Measurements from ENCODE around the gene TDRD12. TPM values are rescaled to one million over a fixed set of nuclear protein-coding genes. Genes with fewer than 3 reads are reported as not detected.
A peak's percentile ranks its signal among the peaks of the same experiment; 100 is the strongest.
"Not testable (repeated sequence)": the region's sequence is repeated elsewhere in the genome, so short reads cannot be mapped to it uniquely, and the experiment has no call there.

TDRD12 gene
- total RNA-seq, 1 donor from 2014 or later = not detected

DNA sequence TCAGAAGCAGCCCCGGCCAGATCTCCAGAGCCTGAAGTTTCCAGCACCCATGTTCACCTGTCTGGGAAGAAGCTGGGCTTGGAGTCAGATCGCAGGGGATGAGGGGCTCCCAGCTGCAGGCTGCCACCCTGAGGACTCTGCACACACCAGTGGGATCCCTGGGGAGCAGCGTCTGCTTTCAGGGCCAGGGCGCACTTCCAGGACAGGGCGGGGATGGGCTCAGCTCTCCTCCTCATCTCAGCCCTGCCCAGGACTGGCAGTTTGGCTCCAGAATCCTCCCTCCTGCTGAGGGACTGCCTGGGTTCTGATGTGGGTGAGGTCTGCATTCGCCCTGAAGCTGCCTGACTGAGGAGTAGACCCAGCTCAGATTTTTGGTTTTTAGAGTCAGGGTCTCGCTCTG lies 146.5 kb downstream of the TDRD12 start:
- DNase-seq (ENCODE audit: low read depth) = no peak
- TF ChIP-seq, protein P1, sequence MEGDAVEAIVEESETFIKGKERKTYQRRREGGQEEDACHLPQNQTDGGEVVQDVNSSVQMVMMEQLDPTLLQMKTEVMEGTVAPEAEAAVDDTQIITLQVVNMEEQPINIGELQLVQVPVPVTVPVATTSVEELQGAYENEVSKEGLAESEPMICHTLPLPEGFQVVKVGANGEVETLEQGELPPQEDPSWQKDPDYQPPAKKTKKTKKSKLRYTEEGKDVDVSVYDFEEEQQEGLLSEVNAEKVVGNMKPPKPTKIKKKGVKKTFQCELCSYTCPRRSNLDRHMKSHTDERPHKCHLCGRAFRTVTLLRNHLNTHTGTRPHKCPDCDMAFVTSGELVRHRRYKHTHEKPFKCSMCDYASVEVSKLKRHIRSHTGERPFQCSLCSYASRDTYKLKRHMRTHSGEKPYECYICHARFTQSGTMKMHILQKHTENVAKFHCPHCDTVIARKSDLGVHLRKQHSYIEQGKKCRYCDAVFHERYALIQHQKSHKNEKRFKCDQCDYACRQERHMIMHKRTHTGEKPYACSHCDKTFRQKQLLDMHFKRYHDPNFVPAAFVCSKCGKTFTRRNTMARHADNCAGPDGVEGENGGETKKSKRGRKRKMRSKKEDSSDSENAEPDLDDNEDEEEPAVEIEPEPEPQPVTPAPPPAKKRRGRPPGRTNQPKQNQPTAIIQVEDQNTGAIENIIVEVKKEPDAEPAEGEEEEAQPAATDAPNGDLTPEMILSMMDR (conservative IDR thresholded peaks at IDR 0.05; ENCODE audit: low read depth, low read length) = no peak
- no peak overlapping the region for H3K4me3 ChIP-seq (ENCODE audit: low read depth, low read length)

DNA sequence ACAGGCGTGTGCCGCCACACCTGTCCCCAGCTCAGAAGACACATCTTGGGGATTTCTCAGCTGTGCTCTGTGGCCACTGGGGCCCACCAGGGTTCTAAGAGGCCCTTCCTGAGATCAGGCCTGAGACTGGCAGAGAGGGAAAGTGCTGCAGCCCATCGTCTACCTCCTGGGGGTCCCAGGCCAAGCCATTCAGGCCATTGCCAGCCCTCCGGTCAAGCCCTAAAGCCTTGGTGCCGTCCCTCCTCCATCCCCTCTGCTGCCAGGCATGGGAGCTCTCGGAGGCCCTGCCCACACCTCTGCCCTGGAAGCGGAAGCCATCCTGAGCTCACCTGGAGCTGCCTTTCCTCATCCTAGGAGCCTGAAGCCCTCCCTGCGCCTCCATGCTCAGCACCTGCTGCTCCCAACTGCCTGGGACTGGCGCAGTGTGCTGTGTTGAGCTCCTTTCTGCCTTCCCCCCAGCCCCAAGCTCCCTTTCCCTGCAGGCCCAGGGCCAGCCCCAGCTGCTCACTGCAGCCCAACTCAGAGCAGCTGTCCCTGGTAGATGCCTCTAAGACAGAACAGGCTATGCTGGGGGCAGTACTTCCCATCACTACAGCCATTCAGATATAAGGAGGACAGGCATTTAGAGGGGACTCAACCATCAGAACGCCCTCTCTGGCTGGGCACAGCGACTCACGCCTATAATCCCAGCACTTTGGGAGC lies 147.1 kb downstream of the TDRD12 start:
- H3K4me3 ChIP-seq (ENCODE audit: low read depth, low read length) = no peak overlapping the region
- TF ChIP-seq, protein P1 (conservative IDR thresholded peaks at IDR 0.05; ENCODE audit: low read depth, low read length) = no peak
- no peak for DNase-seq (ENCODE audit: low read depth)

DNA sequence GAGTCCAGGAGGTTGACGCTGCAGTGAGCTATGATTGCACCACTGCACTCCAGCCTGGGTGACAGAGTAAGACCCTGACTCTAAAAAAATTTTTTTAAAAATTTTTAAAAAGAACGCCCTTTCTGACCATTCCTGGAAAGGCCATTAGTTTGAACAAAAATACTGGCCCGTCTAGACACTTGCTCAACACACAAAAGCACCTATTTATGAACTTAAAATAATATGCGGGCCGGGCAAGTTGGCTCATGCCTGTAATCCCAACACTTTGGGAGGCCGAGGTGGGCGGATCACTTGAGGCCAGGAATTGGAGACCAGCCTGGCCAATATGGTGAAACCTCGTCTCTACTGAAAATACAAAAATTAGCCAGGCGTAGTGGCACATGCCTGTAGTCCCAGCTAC lies 147.9 kb downstream of the TDRD12 start:
- DNase-seq (ENCODE audit: low read depth); H3K4me3 ChIP-seq (ENCODE audit: low read depth, low read length): not testable (repeated sequence)

DNA sequence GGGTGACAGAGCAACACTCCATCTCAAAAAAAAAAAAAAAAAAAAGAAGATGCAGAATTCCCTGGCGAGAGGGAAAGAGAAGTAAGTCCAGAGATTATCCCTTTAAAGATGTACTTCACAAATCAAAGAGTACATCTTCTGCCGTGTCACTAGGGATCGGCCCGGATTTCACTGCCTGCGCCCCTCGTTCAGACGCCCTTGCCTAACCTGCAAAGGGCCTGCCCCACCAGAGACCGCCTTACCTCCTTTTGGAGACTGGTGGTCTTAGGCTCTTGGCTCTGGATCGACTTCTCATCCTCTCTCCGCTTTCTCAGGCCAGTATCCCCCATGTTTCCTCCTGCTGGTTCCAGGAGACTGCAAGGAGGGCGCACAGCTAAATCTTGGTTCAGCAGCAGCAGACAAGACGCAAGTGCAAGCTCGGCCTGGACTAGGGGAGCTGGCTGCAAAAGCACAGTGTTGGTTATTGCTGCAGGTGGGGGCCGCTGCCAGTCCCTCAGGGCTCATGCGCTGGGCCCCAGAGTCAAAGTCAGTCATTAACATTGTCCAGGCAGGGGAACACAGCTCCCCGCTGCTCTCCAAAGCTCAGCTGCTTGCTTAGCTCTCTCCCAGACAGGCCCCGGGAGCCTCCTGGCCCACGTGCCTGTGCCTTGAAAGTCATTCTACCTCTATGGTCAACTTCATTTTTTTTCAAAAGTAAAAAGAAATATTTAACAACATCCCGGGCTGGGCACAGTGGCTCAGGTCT lies 148.8 kb downstream of the TDRD12 start:
- no peak overlapping the region for H3K4me3 ChIP-seq (ENCODE audit: low read depth, low read length)
- DNase-seq (ENCODE audit: low read depth) = no peak
- TF ChIP-seq, protein P1 (conservative IDR thresholded peaks at IDR 0.05; ENCODE audit: low read depth, low read length) = no peak

DNA sequence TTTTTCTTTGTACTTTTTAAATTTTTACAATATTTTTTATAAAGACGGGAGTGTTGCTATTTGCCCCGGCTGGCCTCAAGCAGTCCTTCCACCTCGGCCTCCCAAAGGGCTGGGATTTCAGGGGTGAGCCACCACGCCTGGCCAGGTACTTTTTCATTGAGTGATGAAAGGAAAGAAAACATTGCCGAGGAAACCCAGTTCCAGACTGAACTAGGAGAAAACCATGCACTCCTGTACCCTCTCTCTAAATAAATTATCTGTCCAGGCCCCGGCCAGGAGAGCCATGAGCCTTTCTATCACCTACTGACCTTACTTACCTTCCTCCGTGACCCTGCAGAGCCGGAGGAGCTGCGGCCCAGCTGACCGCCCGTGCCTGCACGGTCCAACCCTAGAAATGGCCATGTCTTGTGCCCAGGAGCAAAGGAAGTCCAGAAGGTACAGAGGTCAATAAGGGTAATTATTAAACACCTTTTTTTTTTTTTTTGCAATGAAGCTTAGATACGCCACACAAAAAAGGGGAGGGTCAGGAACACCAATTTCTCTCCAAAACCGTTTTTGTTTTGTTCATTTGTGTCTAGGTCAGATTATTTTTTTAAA lies 149.9 kb downstream of the TDRD12 start, which contains the start of gene SLC7A9:
SLC7A9 (minus strand) TSS at position 399 of the 597 bp plus-strand sequence. CDS start 1,233 bp downstream, outside the sequence.
- TF ChIP-seq, protein P1 (conservative IDR thresholded peaks at IDR 0.05; ENCODE audit: low read depth, low read length) = no peak
- H3K4me3 ChIP-seq (ENCODE audit: low read depth, low read length) = peak within 1 kb of the TSS; percentile 18
- no peak for DNase-seq (ENCODE audit: low read depth)

DNA sequence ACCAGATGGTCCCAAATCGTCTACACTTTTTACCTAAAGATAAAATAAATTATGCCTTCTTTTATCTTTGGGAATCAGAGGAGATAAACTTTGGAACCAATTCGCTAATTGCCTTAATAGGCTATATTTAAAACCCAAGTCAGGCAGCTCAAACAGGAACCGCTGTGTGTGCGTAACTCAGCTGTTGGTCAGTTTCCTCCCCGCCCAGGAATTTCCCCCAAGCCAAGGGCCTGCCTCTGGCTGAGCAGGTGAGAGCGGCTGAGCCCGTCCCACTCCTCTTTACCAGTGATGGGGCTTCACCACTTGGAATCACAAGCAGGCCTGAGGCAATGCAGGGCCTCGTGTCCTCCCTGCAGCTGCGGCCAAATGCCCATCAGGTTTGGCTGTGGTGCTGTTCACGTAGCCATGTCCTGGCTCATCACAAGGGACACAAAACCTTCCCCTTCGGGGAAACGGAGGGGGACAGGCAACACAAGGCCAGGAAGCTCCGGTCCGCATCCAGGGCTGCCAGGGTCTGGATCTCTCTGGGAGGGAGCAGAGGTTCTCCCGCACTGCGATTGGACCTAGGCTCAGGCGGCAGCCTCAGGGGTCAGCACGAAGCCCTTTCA lies 150.5 kb downstream of the TDRD12 start:
- DNase-seq (ENCODE audit: low read depth) = no peak
- no peak overlapping the region for H3K4me3 ChIP-seq (ENCODE audit: low read depth, low read length)
- TF ChIP-seq, protein P1 (conservative IDR thresholded peaks at IDR 0.05; ENCODE audit: low read depth, low read length) = no peak

DNA sequence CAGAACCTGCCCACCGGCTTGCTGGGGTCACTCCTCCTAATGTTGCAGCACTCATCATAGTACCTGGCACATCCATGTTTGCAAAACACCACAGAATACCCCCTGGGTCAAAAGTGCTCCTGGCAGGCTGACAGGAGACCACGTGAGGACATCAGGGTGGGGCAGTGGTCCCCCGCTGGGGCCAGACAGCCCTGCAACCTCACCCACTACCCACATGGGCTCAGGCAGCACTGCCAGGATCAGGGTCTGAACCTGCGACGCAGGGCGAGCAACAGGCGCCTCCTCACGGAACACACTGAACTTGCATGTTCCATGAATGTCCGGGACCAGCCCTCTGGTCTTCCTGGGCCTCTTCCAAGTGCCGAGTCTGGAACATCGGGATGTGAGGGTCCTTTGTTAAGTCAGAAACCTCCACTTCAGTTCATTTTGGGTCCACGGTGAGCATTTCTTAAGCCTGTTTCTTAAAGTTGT lies 151.4 kb downstream of the TDRD12 start:
- no peak for DNase-seq (ENCODE audit: low read depth)
- TF ChIP-seq, protein P1 (conservative IDR thresholded peaks at IDR 0.05; ENCODE audit: low read depth, low read length) = peak; percentile 33

More for the DNA sequence above, 151.4 kb downstream of the TDRD12 start:
- no peak overlapping the region for H3K4me3 ChIP-seq (ENCODE audit: low read depth, low read length)

All from epithelial cell of proximal tubule (primary cell).